Urinary bladder (tissue), 4 donors: ENCODE data around the gene DYNC1I1. TPM values are rescaled to one million over a fixed set of nuclear protein-coding genes. Genes with fewer than 3 reads are reported as not detected.

Experiments
- DNase-seq: peaks from one replicate; pipeline ENCODE4 v3.0.0-alpha.2; 2015; ENCODE audit errors: extremely low spot score
- H3K27ac ChIP-seq: one replicate; pipeline ENCODE4 v1.5.1; 2013; ENCODE audit warnings: low read depth, mild to moderate bottlenecking, moderate library complexity
- H3K36me3 ChIP-seq: one replicate; pipeline ENCODE4 v1.6.1; 2013; ENCODE audit warnings: mild to moderate bottlenecking, moderate library complexity; ENCODE audit not compliant: insufficient read depth
- H3K4me1 ChIP-seq: one replicate; pipeline ENCODE4 v1.6.1; 2013; ENCODE audit warnings: mild to moderate bottlenecking, moderate library complexity; ENCODE audit not compliant: insufficient read depth
- H3K4me3 ChIP-seq: one replicate; pipeline ENCODE4 v1.5.1; 2013; ENCODE audit warnings: low read depth, low read length
- WGBS: extraction: QIAGEN DNeasy Blood & Tissue Kit; methylation state at CpG from one replicate; pipeline ENCODE4 v1.1.7; 2013; 5-methylcytosine and 5-hydroxymethylcytosine counted together
- polyA plus RNA-seq: library from polyadenylated mRNA; stranded (reverse); fragments of 200-250 nt; gene quantifications from one replicate; pipeline ENCODE4 v1.2.3, GENCODE V29; 2013
- total RNA-seq: library from RNA; depleted of rRNA; stranded (reverse); fragments of >200 nt; gene quantifications from one replicate; pipeline ENCODE4 v1.2.3, GENCODE V29; 2014
- donor health status: healthy with polysubstance abuse.
- donor health status: healthy.

The DYNC1I1 gene
- total RNA-seq (2.2 TPM), polyA plus RNA-seq (34.4 TPM)

DNA sequence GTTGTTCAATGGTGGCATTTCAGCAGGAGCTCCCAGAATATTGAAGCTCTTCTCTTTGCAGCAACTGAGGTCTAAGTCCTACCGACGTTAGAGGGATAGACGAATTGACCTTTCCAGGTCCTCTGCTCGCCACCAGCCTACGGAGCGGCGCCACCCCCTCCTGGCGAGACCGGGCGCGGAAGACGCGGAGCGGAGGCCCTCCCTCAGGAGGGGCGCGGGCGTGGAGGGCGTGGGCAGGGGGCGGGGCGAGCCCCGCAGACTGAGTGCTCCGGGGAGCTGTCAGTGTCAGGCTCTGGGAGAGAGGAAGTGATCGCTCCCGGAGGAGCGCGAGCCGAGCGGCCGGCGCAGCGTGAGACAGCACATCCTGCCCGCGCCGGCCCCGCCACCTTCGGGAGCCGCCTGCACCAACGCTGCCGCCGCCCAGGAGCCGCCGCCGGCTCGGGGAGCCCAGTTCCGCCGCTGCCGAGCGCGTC is at the start of gene DYNC1I1:
DYNC1I1 (plus strand) TSS at position 257 of the 473 bp plus-strand sequence. CDS start 32,176 bp downstream, outside the sequence.
- no peak within 1 kb of the TSS for H3K27ac ChIP-seq
- peak; percentile 6 for DNase-seq
- no peaks in the 10 kb centered on the region for H3K36me3 ChIP-seq
- H3K4me3 ChIP-seq, result peak within 1 kb of the TSS; percentile 55
- WGBS, result under 1% methylated on average over 49 of the region's 49 CpGs
- no peaks in the 10 kb centered on the region for H3K4me1 ChIP-seq

DNA sequence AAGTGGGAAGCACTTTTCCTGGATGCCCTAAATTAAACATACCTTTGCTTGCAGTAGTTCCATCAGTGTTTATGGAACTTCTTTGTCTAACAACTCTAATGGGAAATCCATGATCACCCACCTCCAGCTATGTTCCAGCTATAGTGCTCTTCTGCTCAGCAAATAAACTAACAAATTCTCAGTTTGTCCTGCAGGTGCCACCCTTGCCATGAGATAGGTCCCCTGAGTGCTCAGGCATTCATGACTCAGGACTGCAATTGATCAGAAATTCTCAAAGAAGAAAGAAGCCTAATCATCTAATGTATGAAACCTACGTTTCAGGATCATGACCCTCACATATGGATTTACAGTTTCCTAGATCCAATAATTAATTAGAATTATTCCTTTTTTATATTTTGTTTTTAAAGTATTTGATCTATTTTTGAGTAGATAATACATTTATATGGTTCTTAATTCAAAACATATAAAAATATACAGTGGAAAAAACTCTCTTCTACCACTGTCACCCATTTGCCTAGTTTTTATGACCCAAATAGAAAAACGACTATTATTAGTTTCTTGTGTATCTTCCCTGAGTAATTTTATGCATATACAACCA is 48.7 kb upstream of the DYNC1I1 start:
- 12% methylated on average over 2 of the region's 2 CpGs for WGBS
- H3K36me3 ChIP-seq, result no peaks in the 10 kb centered on the region
- no peak overlapping the region for H3K27ac ChIP-seq
- H3K4me1 ChIP-seq, result no peaks in the 10 kb centered on the region
- no peak overlapping the region for H3K4me3 ChIP-seq
- no peak for DNase-seq

DNA sequence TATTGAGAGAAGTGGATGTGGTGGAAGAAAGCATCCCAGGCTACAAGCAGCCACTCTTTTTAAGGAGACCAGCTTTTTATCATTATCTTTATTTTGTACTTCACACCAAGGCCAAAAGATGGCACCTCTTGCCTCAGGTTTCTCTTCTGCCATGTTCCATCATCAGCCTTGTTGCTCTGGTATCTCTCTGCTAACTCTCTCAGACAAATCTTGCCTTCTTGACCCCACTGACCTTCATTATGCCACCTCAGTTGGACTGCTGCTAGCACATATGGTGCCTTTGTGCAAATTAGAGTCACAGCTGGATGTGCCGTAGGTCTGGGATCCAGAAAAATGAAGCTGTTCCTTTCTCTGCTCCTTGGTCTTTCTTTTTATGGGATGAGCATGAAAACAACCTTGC is 47.1 kb upstream of the DYNC1I1 start:
- no peak for DNase-seq
- WGBS, result 73% methylated on average over 1 of the region's 1 CpG
- H3K4me3 ChIP-seq, result no peak overlapping the region

DNA sequence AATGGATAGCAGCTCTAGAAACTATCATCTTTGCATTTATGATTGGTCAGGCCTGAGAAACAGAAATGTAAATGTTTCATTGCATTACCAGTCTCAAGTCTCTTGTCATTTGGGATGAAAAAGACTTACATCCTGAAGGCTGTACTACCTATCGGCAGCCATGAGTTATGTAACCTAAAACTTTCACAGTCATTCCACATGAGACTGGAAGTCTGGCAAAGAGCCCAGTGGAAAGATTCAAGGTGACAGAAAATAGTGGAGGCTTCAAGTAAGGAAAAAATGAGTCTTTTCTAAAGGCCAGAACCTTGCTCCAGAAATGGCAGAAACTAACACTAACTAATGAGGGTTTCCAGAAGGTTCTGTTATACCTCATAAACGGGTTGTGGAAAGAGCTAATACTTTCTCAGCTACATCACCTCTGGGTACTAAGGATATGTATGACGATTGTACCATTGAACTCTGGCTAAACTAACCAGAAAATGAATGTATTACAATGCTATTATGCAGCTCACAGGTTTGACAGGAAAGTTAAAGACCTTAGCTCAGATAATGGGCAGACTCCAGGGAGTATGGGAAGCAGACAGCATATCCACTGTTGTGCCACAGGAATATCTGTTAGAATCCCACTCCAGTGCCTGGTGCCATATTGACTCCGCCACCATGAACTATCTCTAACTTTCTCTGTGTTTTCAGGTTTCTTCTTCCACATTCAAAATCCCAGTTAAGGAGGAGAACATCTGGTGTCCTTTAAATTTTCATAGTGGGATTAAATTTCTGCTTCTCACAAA is 41.7 kb upstream of the DYNC1I1 start:
- 76% methylated on average over 4 of the region's 4 CpGs for WGBS
- Histone ChIP-seq H3K4me1 (no peaks in the 10 kb centered on the region), H3K27ac (no peak overlapping the region), H3K36me3 (no peaks in the 10 kb centered on the region), H3K4me3 (no peak overlapping the region)
- DNase-seq, result no peak

More for the DNA sequence above, 47.1 kb upstream of the DYNC1I1 start:
- Histone ChIP-seq H3K27ac (no peak overlapping the region), H3K36me3 (no peaks in the 10 kb centered on the region), H3K4me1 (no peaks in the 10 kb centered on the region)

DNA sequence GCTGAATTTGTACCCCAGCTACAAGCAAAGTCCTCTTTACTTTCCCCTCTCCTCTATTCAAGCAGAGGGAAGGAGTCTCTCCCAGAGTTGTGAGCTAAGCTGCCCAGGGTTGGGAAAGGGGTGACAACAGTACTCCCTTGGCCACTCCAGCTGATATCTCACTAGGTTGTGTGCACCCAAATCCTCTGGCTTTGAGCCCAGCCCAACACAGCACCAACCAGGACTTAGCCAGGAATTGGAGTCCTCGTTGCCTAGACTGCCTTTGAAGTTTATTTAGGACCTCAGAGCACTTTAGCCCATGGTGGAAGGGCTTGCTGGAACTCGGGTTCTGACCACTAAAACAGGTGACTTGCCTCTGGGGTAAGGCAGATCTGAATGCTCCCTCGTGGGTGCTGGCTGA is 35.7 kb upstream of the DYNC1I1 start:
- WGBS, result 48% methylated on average over 3 of the region's 3 CpGs
- no peak for DNase-seq
- H3K36me3 ChIP-seq, result no peaks in the 10 kb centered on the region
- no peaks in the 10 kb centered on the region for H3K4me1 ChIP-seq
- no peak overlapping the region for H3K4me3 ChIP-seq
- no peak overlapping the region for H3K27ac ChIP-seq

DNA sequence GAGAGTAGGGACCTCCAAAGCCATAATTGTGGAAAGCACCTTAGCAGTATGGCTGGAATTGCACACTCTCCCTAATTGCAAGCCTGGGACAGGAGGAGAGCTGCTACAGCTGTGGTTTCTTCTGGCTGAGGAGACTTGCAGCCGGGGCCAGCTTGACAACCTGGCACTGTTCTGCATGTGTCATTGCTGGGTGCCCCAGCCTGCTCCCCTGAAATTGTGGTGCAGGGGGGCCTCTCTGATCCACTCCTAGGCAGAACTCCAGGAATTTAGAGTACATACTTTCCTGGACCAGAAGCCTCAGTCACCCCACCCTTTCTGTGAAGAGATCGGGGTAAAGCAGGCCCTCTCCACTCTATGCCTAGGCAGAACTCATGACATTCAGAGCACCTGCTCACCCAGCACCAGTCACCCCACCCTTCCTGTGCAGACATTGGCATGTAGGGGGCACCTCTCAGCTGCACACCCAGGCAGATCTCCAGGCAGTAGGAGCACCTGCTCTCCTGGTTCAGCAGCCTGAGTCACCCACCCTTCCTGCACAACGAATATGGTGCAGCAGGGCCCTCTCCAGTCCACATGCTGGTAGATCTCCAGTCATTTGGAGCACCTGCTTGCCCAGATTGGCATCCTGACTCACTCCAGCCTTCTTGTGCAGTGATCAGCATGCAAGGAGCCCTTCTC is 34.4 kb upstream of the DYNC1I1 start:
- WGBS, result 69% methylated on average over 3 of the region's 3 CpGs
- Histone ChIP-seq H3K4me1 (no peaks in the 10 kb centered on the region), H3K4me3 (no peak overlapping the region), H3K36me3 (no peaks in the 10 kb centered on the region), H3K27ac (no peak overlapping the region)
- DNase-seq, result no peak

DNA sequence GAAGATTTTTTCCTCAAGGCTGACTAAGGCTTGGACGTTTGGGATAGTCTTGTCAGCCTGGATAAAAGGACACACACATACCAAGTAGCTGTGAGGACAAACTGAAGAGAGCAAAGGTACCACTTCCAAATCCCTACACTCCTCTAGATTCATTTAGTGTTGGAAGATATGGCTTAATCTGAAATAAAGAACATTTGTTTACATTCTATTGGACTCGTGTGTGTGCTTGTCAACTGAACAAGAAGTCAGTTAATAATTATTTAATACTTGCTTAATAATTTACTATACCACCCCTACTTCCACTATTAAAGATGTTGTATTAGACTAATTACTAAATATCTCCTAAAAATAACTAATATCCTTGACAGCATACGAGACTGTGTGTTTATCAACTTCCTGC is 23.3 kb upstream of the DYNC1I1 start:
- Histone ChIP-seq H3K4me3 (no peak overlapping the region), H3K36me3 (no peaks in the 10 kb centered on the region), H3K4me1 (no peaks in the 10 kb centered on the region), H3K27ac (no peak overlapping the region)
- 50% methylated on average over 3 of the region's 3 CpGs for WGBS
- no peak for DNase-seq

DNA sequence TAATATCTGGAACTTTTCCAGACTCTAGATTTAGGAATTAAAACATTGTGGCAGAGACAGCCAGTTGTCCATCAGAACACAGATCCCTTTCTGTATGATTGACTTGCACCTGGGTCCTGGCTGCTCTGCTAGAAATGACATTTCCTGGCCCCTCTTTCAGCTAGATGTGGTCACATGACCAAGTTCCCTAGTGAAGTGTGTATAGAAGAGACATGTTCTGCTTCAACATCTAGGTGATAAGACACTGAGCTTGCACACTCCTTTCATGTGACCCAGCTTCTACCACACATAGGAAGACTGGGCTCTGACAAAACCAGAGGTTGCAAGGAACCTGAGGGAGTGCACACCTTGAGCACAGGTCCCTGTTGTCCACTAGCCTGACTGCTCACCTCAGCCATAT is 22.8 kb upstream of the DYNC1I1 start:
- Histone ChIP-seq H3K4me1 (no peaks in the 10 kb centered on the region), H3K36me3 (no peaks in the 10 kb centered on the region), H3K4me3 (no peak overlapping the region), H3K27ac (no peak overlapping the region)
- DNase-seq, result no peak

DNA sequence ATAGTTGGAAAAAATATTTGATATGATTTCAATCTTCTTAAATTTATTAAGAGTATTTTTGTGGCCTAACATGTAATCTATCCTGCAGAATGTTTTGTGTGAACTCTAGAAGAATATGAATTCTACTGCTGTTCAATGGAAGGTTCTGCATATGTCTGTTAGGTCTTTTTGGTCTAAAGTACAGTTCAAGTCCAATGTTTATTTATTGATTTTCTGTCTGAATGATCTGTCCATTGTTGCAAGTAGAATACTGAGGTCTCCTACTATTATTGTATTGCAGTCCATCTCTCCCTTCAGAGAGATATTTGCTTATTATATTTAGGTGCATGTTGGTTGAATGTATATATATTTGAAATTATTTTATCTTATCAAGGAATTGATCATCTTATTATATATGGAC is 18.9 kb upstream of the DYNC1I1 start:
- no peak overlapping the region for H3K4me3 ChIP-seq
- no peaks in the 10 kb centered on the region for H3K4me1 ChIP-seq
- H3K36me3 ChIP-seq, result no peaks in the 10 kb centered on the region
- no peak overlapping the region for H3K27ac ChIP-seq
- no peak for DNase-seq

DNA sequence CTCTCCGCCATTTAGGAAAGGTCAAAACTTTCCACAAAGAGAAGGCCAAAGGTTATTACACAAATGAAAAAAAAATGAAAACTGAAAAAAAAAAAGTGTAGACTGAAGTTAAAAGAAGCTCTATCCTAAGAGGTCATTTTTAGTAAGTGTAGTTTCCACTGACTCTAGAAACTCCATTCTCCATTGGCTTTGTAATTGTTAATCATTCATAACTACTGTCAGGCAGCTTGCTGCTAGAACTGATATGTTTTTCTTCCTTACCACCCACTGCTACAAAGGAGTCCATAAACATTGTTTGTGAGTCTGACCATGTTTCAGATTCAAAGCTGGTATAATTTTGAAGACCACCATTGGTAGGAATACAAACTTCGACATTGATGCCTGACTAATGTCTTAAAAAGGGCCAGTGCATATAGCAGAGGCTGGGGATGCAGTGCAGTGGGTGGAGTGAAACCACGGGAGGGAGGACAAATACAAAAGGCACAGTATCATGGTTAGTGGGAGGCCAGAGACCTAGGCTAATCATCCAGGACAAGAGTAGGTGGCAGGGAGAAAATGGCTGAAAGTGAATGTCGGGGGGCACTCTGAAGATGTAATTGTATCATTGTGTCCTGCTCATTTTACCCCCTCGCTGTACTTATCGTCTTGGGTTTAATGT is 16.9 kb upstream of the DYNC1I1 start:
- no peaks in the 10 kb centered on the region for H3K4me1 ChIP-seq
- H3K4me3 ChIP-seq, result no peak overlapping the region
- 86% methylated on average over 6 of the region's 6 CpGs for WGBS
- no peaks in the 10 kb centered on the region for H3K36me3 ChIP-seq
- DNase-seq, result no peak
- no peak overlapping the region for H3K27ac ChIP-seq

DNA sequence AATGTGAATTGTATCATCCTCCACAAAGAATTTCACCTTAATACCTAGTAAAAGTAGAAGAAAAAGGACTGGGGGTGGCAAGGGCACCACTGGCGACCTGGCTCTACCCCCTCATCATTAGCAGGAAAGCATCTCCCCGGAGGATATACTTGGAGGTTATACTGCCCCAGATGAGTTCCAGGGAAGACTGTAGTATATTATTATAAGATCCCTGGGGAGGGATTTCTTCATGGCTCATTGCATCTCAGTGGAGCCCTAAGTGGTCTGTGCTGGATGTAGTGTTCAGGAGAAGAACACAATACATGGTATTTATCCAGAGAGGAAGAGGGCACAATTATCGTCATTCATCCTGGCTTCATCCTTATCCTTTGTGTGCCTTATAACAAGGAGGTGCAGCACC is 14.2 kb upstream of the DYNC1I1 start:
- DNase-seq, result no peak
- Histone ChIP-seq H3K4me3 (no peak overlapping the region), H3K27ac (no peak overlapping the region), H3K36me3 (no peaks in the 10 kb centered on the region), H3K4me1 (no peaks in the 10 kb centered on the region)
- WGBS, result 72% methylated on average over 3 of the region's 3 CpGs

DNA sequence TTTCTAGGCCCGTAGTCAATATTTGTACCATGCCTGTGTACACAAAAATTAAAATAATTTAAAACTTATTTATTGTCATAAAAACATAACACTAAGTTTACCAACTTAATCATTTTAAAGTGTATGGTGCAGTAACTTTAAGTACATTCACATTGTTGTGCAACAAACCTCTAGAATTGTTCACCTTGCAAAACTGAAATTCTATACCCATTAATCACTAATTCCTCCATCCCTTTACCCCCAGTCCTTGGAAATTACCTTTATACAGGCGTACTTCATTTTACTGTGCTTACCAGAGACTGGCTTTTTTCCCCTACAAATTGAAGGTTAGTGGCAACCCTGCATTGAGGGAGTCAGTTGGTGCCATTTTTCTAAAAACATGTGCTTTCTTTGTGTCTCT is 6.3 kb upstream of the DYNC1I1 start:
- no peak overlapping the region for H3K27ac ChIP-seq
- WGBS, result 89% methylated on average over 2 of the region's 2 CpGs
- no peak for DNase-seq
- H3K36me3 ChIP-seq, result no peaks in the 10 kb centered on the region
- H3K4me1 ChIP-seq, result no peaks in the 10 kb centered on the region
- H3K4me3 ChIP-seq, result no peak overlapping the region

DNA sequence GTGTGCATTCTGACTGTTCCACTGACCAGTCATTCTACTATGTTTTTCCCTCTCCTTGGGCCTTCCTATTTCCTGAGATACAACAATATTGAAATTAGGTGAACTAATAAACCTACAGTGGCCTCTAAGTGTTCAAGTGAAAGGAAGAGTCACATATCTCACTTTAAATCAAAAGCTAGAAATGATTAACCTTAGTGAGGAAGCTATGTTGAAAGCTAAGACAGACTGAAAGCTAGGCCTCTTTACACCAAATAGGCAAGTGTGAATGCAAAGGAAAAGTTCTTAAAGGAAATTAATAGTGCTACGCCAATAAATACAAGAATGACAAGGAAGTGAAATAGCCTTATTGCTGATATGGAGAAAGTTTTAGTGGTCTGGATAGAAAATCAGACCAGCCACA is 5.7 kb upstream of the DYNC1I1 start:
- H3K4me3 ChIP-seq, result no peak overlapping the region
- H3K36me3 ChIP-seq, result no peaks in the 10 kb centered on the region
- no peak for DNase-seq
- 88% methylated on average over 1 of the region's 1 CpG for WGBS
- H3K27ac ChIP-seq, result no peak overlapping the region
- H3K4me1 ChIP-seq, result no peaks in the 10 kb centered on the region
